NCI-H1436 treated with DMSO at 0.1 percent for 48 hours (cell line): ENCODE measurements around the gene ESAM.

Experiments
- DNase-seq: peaks from one replicate; lab custom pipeline; 2025; lab: John Stamatoyannopoulos, UW

Gene ESAM

GRCh38 chr11:124753205-124753604 is 8.9 kb downstream of the ESAM start:
- no peak for DNase-seq

DNA sequence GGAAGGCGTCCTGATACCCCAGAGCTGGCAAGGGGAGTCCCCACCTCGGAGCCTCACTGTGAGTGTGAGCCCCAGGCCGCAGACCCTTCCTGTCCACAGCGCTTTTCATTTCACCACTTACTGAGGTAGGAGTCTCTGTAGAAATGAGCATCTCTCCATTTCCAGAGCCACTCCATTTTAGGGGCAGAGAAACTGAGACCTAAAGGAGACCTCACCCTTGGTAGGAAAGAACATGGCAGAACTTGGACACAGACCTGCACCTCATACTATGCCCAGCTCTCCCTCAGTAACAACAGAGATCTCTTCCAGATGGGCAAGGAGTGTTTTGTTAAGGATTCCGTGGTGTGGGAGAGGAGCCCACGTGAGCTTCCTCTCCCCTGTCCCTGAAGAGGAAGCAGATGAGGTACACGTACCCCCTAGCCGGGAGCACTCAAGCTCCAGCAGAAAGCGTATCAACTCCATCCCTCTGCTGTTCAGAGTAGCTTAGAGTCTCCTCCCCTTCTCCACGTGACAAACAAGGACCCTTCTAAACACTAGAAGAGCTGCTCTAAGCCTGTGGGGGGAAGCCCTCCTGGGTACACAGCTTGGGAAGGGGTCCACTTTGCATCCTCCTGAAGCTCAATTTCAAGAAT is 9.5 kb downstream of the ESAM start:
- no peak for DNase-seq

GRCh38 chr11:124751741-124752470 is 10.2 kb downstream of the ESAM start, which contains the start of gene VSIG2:
Gene VSIG2, minus strand, starts transcription at chr11:124752255. Its CDS starts 118 bp downstream, at chr11:124752137.
- no peak for DNase-seq

GRCh38 chr11:124751391-124751740 is 10.7 kb downstream of the ESAM start:
- DNase-seq, result no peak

DNA sequence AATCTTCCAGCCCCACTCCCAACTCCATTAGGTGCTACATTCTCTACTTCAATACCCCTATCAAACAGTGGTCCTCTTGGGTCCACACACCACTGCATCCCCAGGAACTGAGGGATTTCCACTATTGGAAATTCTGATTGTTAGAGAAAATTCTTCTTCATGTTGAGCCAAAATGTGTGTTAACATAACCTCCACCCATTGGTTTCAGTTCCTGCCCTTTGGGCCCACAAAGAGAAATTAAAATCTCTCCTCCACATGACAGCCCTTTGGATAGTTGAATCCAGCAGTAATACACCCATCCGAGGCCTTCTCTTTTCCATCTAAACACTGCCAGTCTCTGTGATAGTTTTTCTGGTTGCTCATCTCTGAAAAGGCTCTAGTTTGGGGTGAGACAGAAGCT is 12.2 kb downstream of the ESAM start:
- DNase-seq, result no peak

GRCh38 chr11:124748481-124749343 is 13.4 kb downstream of the ESAM start:
- no peak for DNase-seq

- no peak for DNase-seq
These were observed 14.0 kb downstream of the ESAM start for GRCh38 chr11:124748100-124748418.

DNA sequence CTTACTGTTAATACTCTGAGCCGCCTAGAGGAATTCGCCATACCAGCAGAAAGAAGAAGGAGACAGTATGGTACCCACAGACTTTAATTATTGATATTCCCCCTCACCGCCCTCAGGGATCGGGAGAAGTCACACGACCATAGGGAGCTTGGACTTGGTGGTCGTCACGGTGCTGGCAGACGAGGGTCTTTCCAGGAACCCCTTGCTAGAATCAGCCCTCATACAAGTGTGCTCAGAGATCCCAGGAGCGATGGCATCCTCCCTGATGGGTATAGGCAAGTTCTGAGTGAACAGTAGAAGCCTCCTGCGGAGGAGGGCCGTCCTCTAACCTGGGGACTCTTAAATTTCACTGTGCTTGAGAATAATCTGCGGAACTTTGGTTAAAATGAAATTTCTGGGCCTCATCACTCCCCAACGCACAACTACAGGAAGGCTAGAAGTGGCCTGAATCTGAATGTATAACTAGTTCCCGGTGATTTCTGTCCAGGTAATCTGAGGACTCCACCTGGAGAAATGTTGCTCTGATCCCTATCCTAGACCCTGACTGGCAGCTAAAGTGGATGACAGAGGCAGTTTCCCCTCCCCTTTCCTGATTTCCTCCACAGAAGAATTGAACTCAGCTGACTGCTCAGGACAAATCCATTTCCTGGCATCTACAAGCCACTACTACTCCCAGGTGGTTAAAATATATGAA is 14.5 kb downstream of the ESAM start:
- DNase-seq, result no peak

DNA sequence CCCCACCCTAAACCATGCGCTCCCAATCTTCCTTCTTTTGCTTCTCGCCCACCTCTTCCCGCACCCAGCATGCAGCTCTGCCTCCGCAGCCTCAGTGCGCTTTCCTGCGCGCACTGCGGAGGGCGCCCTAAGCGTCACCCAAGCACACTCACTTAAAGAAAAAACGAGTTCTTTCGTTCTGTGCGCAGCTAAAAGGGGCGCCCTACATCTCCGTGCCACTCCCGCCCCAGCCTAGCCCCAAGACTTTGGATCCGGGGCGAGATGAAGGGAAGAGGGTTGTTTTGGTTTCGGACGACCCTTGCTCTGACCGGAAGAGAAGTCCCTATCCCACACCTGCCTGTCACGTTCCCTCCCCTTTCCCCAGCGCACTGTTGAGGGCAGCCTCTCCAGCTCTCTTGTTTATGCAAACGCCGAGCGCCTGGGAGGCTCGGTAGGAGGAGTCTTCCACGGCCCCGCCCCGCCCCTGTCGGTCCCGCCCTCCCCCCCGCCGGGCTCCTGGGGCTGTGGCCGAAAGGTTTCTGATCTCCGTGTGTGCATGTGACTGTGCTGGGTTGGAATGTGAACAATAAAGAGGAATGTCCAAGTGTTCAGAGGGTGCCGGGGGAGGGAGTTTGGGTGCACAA is 15.4 kb downstream of the ESAM start:
- no peak for DNase-seq

DNA sequence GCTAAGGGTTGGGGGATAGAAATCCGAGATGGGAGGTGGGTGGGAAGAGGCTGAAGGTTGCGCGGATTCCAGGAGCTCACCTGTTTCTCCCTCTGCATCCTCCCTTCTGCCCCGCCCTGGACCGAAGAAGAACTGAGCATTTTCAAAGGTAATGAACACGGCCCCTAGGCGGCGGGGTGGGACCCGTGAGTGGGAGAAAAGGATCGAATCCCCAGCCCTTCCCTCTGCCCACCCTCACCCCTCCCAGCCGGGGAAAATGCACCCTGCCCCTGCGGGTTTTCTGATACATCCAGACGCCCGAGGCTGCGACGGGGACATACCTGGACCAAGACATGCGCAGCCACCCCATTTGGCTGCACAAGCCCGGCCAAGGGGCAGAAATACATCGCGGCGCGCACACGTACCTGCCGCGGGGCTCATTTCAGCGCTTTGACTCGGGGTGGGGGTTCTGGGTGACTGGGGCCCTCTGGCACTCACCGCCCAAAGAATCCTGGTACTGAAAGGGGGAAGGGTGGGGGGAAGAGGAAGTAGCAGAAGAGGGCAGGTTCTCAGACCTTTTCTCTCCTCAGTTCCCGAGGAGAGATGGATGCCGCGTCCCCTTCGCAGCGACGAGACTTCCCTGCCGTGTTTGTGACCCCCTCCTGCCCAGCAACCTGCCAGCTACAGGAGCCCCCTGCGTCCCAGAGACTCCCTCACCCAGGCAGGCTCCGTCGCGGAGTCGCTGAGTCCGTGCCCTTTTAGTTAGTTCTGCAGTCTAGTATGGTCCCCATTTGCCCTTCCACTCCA is 16.1 kb downstream of the ESAM start:
- DNase-seq, result no peak

DNA sequence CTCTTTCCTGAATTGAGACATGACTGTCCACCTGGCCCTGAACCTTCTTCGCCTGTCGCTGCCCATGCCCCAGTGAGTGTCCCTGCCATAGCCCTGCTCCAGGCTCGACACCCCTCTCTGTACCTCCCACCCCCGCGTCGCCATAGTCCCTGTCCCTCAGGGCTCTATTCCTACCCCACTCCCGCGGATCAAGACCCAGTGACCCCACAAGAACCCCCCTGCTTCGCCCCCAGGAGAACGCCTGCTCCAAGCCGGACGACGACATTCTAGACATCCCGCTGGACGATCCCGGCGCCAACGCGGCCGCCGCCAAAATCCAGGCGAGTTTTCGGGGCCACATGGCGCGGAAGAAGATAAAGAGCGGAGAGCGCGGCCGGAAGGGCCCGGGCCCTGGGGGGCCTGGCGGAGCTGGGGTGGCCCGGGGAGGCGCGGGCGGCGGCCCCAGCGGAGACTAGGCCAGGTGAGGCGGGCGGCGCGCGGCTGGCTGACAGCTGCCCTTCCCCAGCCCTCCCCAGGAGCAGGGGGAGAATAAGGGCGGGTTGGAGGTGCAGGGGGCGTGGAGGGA is 16.7 kb downstream of the ESAM start:
- DNase-seq, result no peak

DNA sequence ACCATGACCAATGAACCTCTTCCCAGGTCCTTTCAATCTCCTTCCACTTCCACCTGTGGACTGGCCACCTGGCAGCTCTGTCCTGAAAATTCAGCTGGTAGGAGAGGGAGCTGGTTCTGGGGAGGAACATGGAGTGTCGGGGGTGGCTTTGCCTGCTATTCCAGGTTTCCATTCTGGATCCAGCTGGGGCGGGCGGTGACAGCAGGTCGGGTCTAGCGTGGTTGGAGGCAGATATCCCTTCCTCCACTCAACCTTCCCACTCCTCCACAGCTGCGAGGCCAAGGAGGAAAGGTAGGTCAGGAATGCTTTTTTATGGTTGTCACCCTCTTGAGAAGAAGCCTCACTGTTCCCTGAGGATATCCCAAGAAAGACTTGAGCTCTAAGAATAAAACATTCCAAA is 19.0 kb downstream of the ESAM start:
- no peak for DNase-seq

- no peak for DNase-seq
These were observed 19.5 kb downstream of the ESAM start for GRCh38 chr11:124742555-124742954.

DNA sequence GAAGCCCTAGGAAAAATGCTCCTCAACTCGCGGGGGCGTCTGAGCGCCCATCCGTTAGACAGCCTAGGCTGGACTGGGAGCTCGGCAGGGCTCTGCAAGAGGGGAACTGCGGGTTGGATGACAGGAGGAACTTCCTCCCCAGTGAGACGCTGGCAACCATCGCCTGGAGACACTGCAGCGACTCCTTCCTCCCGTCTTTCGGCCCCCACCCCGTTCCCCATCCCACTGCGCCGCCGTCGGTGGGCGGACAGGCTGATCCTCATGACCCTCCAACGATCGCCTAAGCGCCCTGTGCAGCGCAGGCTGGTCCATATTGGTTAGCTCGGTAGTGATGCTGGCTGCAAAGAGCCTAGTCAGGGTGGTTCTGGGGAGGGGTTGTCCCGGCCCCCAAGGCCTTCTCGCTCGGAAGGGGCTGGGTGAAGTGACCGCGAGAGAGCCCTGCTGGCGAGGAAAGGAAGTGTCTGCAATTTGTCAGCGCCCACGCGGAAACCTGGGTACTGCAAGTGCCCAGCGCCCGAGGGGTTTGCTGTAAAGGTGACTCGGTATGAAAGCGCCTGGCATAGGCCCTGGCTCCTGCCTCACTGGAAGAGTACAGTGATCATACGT is 21.7 kb downstream of the ESAM start:
- DNase-seq, result no peak

- peak; percentile 57 for DNase-seq
These were observed 22.4 kb downstream of the ESAM start, which contains the start of gene NRGN for GRCh38 chr11:124739479-124740276. Gene NRGN, plus strand, starts transcription at chr11:124739942. Its CDS starts 143 bp downstream, at chr11:124740085.

GRCh38 chr11:124738713-124739478 is 23.2 kb downstream of the ESAM start:
- no peak for DNase-seq

- DNase-seq, result no peak
These were observed 24.3 kb downstream of the ESAM start for GRCh38 chr11:124737638-124738305.

- no peak for DNase-seq
These were observed 25.4 kb downstream of the ESAM start for GRCh38 chr11:124736736-124737135.
